ENCODE measurements around the gene GRAP2.

DNA sequence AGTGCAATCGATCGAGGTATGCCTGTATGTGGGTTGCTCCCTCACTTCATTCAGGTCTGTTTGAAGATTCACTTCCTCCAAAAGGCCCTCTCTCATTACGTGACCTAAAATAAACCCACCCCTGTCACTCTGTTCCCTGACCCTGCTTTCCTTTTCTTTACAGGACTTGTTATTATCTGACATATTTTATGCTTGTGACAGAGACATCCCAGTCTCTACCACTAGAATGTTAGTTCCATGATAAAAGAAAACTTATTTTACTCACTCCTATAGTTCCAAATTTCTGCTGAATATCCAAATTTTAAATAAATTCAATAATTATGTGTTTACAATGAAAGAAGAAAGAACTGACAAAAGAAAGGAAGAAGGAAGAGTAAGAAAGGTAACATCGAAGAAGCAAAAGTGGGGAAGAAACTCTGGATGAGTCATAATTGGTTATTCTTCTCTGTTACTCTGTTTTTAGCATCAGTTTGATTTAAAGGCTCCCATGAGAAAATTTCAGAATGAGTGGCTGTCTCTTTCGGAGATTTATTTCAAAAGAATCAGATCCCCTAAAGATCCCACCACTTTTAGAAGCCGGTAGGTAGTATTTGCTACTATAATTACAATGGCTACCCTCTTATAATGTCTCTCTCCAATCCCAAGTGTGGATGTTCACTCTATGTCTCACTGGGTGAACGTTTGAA lies 40.8 kb upstream of the GRAP2 start:
- TF ChIP-seq EP300 (IDR thresholded peaks at IDR 0.05), result no peak
- TF ChIP-seq, protein P1, sequence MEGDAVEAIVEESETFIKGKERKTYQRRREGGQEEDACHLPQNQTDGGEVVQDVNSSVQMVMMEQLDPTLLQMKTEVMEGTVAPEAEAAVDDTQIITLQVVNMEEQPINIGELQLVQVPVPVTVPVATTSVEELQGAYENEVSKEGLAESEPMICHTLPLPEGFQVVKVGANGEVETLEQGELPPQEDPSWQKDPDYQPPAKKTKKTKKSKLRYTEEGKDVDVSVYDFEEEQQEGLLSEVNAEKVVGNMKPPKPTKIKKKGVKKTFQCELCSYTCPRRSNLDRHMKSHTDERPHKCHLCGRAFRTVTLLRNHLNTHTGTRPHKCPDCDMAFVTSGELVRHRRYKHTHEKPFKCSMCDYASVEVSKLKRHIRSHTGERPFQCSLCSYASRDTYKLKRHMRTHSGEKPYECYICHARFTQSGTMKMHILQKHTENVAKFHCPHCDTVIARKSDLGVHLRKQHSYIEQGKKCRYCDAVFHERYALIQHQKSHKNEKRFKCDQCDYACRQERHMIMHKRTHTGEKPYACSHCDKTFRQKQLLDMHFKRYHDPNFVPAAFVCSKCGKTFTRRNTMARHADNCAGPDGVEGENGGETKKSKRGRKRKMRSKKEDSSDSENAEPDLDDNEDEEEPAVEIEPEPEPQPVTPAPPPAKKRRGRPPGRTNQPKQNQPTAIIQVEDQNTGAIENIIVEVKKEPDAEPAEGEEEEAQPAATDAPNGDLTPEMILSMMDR (IDR thresholded peaks at IDR 0.05), result no peak
